Measurements from ENCODE around the gene FBXL19.
A peak's percentile ranks its signal among the peaks of the same experiment; 100 is the strongest.
"Not testable (repeated sequence)": the region's sequence is repeated elsewhere in the genome, so short reads cannot be mapped to it uniquely, and the experiment has no call there.

FBXL19 gene, protein sequence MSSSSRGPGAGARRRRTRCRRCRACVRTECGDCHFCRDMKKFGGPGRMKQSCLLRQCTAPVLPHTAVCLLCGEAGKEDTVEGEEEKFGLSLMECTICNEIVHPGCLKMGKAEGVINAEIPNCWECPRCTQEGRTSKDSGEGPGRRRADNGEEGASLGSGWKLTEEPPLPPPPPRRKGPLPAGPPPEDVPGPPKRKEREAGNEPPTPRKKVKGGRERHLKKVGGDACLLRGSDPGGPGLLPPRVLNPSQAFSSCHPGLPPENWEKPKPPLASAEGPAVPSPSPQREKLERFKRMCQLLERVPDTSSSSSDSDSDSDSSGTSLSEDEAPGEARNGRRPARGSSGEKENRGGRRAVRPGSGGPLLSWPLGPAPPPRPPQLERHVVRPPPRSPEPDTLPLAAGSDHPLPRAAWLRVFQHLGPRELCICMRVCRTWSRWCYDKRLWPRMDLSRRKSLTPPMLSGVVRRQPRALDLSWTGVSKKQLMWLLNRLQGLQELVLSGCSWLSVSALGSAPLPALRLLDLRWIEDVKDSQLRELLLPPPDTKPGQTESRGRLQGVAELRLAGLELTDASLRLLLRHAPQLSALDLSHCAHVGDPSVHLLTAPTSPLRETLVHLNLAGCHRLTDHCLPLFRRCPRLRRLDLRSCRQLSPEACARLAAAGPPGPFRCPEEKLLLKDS

DNA sequence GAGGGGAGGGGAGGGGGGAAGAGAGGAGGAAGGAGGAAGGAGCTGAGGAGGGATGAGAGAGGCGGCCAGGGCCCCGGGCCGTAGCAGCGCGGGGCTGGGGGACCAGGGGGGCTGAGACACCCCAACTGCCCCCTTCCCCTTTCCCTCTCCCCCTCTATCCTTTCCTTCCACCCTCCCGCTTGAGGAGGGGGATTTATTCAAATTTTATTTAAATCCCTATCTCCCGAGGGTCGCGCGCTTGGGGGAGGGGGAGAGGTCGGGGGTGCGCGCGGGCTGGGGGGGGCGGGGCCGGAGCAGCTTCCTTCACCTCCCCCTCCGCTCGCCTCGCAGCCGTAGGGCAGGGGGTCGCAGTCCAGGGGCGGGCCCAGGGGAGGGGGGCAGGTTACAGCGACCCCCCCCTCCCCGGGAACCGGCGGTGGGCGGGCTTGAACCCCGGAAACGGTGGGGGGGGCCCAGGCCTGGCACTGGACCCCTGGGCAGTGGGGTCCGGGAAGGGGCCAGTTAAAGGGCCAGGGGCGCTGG, at the start of gene FBXL19:
FBXL19 (plus strand) TSS at position 19 of the 522 bp plus-strand sequence. CDS start 2,183 bp downstream, outside the sequence.
- no peak for DNase-seq

DNA sequence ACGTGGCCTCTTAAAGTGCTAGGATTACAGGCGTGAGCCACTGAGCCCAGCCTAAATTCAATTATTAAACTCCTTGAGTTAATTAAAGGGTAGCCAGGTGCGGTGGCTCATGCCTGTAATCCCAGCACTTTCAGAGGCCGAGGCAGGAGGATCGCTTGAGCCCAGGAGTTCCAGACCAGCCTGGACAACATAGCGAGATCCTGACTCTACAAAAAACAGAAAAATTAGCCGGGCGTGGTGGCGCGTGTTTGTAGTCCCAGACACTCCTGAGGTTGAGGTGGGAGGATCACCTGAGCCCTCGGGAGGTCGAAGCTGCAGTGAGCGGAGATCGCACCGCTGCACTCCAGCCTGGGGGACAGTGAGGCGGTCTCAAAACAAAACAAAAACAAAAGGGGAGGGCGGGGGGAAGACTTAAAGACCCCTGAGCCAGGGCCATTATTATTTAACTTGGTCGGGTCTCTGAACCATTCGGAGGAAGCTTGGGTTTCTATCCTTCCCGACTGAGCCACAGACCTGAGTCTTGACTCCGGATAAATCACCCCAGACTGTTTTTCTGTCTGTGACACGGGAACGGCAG, 49.0 kb upstream of the FBXL19 start:
- no peak for DNase-seq

DNA sequence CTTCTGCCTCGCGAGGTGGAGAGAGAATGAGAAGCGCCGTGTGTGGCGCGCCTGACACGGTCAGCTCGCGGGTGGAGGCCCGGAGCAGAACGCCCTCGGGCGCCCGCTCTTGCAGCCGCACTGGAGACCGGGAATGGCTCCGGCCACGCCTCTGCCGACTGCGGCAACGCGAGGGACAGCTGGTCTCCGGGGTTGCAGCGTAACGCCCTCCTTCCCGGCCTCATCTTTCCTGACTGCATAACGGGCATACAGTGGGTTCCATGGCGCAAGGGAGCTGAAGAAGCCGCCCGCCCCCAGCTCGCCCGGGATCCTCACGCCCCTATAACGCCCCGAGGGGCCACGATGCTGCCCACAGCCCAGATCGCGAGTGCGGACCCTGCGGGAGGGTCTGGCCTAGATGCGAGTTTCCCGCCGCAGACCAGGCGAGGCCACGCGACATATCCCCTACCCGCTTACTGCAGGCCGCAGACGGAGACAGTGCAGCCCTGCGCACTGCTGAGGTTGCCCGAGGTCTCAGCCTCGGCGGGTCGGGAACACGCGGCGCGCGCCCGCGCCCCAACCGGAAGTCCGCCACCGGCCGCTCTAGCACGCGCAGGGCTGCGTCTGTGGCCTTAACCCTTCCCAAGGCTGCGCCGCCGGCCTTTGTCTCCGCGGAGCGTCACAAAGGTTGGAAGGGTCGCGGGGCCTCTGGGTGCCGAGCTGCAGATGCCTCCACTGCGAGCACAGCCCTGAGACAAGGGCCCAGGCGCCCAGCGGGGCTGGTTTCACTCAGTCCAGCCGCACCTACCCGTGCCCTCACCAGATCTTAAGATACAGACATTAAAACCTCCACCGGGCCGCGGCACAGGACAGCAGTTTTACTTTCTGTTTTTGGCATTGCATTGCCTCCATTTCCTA, 48.3 kb upstream of the FBXL19 start:
- DNase-seq: peak; percentile 68

DNA sequence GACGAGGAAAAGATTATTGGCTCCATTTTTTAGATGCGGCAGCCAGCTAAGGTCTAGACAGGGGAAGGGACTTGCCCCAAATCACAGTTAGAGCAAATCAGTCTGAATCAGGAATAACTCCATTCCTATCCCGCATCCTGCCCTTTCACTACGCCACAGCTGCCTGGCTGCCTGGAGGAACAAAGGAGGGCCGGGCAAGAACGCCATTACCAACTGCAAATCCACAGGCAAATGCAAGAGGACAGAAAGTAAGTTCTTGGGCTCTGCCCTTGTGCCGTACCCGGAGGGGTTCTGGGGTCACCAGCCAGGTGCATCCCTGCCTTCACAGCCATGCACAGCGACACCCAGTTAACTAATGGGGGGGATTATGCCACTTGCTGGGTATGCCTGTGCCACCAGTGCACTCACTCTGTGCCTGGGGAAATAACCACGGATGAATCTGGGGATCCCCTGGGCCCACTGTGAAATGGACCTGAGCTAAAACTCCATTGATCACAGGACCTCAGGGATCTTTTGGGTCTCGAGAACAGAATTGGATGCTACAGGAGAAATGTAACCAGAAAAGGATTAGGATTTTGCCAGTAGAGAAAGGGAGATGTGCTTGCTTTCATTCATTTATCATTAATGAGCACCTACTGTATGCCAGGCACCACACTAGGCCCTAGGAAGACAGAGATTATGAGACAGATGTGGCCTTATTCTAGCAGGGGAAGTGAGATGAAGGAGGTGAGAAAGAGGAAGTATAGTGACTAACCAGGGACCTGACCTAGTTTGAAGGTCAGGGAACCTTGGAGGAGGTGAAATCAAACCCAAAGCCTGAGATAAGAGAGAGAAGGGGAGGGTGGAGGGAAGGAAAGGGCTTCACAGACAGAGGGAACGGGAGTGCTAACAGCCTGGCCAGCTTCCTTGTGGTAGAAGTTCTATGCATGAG, 47.2 kb upstream of the FBXL19 start:
- DNase-seq: no peak

DNA sequence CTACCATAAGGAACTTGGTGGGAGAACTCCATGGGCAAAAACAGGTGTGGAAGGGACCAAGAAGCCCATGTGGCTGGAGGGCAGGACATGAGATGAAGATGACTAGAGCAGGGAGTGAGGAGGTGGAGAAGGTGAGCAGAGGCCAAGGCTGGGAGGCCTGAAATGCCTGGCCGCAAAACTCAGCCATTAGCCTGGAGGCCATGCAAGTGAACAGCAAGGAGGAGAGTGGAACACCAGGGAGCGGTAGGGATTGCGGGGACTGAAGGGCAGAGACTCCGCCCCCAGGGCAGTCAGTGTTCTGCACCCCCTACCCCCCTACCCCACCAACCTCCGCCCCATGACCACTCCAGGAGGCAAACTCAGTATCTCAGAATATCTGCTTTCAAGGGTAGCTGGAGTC, 46.5 kb upstream of the FBXL19 start:
- no peak for DNase-seq

DNA sequence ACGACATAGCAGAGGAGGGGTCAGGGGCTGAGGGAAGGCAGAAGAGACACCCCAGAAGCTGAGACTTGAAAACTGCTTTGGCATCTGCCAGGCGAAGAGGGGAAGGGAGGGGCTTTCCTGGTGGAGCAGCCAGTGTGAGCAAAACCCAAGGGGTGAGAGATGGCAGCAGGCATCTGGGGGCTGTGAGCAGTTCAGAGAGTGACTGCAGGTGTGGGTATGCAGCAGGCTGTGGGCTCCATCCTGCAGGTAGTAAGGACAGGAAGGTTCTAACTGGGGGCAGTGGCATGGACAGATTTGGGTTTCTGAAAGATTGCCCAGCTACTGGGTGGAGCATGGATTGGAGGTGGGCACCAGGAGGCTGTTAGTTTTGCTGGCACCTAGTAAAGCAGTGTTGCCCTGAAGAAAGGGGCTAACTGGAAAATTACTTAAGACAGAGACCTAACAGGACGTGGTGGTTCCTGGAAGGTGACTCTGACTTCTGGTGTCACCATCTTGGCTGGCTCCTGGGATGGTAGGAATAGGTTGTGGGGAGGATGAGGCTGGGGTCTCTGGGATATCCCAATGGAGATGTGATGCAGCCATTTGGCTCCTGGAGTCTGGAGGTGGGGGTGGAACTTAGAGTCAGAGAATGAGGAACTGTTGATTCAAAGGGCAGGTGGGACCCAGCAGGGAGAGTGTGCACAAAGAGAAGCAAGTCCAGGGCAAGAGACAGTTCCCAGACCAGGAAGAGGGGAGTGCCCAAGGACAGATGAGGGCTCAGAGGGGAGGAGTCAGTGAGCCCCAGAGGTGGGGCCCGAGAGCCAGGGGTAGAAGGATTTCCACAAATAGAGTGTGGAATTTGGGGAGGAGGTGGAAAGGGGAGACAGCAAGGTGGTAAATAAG, 40.7 kb upstream of the FBXL19 start:
- DNase-seq: no peak

DNA sequence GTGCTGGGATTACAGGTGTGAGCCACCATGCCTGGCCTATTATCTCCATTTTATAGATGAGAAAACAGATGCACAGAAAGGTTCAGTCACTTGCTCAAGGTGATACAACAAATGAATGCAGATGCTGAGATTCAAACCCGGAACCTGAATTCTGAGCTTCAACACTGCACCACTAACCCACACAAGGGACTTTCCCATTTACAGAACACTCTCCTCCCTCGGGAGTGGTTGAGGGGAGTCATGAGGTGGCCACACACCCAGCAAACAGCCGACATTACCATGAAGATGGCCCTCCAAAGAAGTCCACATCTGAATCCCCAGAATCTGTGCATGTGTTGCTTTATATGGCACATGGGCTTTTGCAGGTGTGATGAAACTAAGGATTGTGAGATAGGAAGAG, 38.6 kb upstream of the FBXL19 start:
- no peak for DNase-seq

DNA sequence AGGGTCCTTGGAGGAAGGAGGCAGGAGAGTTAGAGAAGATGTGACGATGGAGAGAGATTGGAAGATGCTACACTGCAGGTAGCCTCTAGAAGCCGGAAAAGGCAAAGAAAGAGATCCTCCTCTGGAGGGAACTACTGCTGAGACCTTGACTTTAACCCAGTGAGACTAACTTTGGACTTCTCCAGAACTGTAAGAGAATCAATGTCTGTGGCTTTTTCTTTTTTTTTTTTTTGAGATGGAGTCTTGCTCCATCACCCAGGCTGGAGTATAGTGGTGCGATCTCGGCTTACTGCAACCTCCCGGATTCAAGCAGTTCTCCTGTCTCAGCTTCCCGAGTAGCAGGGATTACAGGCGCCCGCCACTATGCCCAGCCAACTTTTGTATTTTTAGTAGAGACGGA, 38.2 kb upstream of the FBXL19 start:
- no peak for DNase-seq

DNA sequence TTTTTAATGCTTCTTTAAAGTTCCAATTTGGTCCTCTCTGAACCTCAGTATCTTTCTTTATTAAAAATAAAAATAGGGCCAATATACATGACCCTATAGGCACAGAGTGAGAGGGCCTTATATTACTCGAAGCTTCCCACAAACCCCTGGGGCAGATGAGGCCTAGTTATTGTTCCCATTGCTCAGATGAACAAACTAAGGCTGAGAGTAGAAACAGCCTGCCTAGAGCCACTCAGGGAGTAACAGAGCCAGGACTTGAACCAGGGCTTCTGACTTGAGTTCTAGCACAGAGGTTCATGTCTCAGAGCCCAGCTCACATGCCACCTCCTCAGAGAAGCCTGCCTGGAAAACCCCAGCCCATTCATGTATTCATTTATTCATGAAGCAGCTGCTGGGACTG, 37.2 kb upstream of the FBXL19 start:
- no peak for DNase-seq

DNA sequence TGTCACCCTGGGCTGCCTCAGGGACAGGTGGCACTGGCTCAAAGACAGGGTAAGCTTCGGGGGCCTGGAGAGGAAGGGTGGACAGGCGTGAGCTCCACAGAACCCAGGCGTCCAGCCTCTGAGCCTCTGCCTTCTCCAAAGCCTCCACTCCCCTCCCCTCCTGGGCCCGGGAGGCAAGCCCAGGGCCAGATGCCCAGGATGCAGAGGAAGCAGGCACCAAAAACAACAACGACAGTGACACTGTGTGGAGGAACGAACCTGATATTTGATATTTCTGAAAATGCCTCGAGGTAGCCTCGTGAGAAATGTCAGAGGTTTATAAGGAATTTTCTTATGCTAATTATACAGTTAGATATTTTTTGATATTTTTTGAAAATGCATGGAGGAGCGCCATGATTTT, 35.4 kb upstream of the FBXL19 start:
- no peak for DNase-seq

DNA sequence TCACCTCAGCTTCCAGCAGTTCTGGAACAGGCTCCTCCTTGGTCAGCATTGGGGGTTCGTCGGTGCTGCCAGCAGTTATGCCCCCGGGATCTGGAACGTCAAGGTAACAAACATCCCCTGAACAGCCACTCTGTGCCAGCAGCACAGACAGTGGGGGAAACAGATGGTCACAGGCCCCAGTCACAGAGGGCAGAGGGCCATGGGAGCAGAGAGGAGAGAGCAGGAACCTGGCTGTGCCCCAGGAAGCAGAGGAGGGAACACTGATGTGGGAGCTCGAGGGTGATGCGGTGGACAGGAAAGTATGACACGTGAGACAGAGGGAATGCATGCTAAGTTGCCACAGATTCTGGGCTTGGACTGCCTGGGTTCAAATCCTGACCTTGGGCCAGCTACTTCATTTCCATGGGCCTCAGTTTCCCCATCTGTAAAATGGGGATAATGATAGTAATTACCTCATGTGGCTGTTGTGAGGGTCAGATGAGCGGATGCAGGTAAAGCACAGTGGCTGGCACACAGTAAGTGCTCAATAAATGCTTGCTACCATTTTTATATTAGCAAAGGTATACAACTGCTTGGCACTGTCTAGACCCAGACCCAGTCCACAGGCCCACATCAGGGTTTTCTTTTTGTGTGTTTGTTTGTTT, 34.4 kb upstream of the FBXL19 start:
- DNase-seq: no peak

DNA sequence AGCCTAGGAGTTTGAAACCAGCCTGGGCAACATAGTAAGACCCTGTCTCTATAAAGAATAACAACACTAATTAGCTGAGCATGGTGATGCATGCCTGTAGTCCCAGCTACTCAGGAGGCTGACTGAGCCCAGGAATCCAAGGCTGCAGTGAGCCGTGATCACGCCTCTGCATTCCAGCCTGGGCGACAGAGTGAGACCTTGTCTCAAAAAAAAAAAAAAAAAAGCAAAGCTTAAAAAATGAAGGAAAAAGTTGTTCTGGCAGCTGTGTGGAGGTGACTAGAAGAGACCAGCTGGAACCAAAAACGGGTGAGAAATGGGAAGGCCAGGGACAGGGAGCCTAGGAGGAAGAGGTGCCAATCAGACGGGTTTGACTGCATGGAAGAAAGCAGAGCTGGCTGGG, 33.7 kb upstream of the FBXL19 start:
- DNase-seq: no peak

DNA sequence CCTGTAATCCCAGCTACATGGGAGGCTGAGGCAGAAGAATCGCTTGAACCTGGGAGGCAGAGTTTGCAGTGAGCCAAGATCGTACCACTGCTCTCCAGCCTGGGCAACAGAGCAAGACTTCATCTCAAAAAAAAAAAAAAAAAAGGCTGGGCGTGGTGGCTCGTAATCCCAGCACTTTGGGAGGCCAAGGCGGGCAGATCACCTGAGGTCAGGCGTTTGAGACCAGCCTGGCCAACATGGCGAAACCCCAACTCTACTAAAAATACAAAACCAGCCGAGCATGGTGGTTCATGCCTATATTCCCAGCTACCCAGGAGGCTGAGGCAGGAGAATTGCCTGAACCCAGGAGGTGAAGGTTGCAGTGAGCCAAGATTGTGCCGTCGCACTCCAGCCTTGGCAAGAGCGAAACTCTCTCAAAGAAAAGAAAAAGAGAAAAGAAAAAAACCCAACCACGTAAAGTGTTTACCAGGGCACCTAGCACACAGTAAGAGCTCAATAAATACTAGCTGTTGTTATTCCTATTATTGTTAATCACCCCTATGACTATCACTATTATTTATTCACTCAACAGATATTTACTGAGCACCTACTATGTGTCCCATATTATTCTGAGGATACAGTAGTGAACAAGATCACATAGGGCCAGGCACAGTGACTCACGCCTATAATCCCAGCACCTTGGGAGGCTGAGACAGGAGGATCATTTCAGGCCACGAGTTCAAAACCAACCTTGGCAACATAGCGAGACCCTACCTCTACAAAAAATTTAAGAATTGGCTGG, 32.1 kb upstream of the FBXL19 start:
- DNase-seq: not testable (repeated sequence)

DNA sequence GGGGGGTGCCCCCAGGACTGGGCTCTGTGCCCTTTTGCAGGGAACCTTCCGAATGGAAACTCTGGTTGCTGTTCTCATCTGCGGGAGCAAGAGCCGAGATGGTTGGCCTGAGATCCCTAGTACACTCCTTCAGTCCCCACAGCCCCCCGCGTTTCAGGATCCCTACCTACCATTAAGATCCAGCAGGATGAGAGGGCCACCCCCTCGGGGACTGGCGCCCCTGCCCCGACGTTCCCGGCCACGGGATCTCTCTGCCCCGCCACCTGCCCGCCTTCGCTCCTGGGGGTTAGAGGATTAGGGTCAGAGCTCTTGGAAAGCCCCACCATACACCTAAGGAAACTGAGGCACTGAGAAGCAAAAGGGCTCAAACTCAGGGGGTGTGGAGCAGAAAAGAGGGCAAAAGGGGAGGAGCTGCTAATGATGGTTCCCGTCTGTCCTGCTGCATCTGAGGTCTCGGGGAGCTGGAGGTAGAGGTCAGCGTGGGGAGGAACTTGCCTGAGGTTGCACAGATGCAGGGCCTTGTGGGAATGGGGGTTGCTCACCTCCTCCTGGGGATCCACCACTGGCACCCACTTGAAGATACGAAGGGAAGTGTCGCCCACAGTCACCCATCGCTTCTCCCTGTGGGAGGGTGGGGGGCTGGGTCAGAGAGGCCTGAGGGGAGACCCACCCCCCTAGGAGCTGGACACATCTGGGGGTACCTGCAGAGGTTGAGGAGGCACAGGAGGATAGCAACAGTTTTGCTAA, 30.5 kb upstream of the FBXL19 start:
- DNase-seq: no peak

DNA sequence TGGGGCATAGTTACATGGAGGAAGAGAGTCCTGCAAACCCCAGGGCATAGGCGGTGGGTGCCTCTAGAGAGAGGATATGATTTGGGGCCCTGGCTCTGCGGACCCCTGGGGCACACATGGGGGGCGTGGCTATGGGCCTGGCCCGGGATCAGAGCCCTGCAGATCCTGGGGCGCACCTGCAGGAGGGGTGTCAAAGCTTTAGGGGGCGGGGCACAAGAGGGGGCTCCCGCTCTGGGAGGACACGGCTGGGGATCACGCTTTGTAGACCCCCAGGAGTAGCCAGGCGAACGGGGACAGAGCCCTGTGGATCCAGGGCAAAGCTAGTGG, 30.0 kb upstream of the FBXL19 start:
- DNase-seq: no peak

DNA sequence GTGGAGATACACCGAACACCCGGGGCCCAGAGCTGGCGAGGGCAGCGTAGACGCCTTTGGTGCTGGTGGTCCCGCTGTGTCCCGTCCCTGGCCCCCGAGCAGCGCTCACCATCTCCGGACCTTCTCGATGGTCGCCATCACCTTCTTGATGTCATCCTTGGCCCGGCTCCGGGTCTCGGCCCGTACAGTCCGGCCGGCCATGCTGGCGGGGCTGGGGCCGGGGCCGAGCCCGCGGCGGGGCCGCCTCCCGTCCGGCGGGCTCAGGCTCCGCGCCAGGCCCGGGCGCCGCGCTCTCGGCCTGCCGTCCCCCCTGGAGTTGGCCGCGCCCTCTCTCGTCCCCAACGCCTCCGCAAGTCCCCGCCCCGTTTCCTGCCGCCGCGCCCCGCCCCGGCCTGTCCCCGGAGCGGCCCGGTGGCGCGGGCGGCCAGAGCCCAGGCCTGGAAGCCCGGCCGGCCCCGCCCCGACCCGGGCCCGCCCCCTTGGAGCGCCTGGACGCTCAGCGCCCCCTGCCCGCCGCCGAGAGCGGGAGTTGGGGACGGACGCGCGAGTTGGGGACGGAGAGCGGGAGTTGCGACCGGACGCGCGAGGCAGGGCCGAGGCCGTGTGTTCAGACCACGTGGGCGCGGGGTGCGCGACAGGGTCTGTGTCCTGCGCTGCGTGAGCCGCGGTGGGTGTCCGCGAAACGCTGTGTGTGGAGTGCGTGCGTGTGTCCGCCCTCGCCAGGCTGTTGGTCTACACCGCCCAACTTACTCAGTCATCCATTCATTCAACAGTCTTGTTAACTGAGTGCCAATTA, 29.4 kb upstream of the FBXL19 start, which contains the start of gene BCL7C:
BCL7C (minus strand) TSS at position 334 of the 796 bp plus-strand sequence; CDS start at position 201, 133 bp downstream.
- peak; percentile 36 for DNase-seq

DNA sequence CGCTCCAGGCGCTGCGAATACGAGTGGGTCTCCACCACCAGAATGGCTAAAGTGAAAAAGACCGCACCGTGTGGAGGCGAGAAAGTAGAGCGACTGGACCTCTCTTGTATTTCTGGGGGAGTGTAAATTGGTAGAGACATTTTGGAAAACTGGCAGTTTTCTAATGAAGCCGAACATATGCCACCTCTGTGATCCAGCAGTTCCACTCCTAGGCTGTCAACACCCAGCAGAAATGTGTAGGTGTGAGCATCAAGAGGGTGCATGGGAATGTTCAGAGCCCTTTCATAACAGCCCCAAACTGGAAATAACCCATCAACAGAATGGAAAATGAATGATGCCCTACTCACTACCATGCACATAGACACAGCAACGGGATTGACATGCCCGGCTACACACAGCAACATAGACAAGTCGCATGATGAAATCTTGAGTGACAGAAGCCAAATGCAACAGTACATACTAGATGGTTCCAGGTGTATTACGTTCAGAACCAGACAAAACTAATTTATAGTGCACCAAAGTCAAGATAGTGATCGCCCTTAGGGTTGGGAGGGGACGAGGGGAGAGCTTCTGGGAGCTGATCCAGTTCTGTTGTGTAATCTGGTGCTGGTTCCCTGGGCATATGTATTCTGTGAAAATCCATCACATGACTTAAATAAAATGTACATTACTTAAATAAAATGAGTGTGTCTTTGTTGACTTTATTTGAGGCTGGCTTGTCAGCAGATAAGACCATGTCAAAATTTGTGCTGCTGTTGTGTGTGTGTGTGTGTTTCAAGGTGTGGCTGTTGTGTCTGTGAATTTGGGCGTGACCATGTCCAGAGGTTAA, 28.6 kb upstream of the FBXL19 start:
- no peak for DNase-seq

Data from NCI-H1694 treated with DMSO at 0.1 percent for 48 hours (cell line).